Measurements from ENCODE around the gene TMSB4X.

- TF ChIP-seq CTCF (IDR thresholded peaks at IDR 0.05; ENCODE audit: borderline replicate concordance, extremely low read depth, low read length, poor library complexity, severe bottlenecking) (no peak), EZH2 (IDR thresholded peaks at IDR 0.05; ENCODE audit: borderline replicate concordance, low read depth, low read length, severe bottlenecking) (no peak)
Measured at GRCh38 chrX:12965131-12965940, 9.6 kb upstream of the TMSB4X start.

All from DND-41 (cell line).